Activated CD8-positive, alpha-beta T cell treated with anti-CD3 and anti-CD28 coated beads, Interleukin-2, amount 10 ng/mL, durations not matched to agents 7 days and 5 days (primary cell): ENCODE measurements around the gene CACNA1C. TPM values are rescaled to one million over a fixed set of nuclear protein-coding genes. Genes with fewer than 3 reads are reported as not detected.

Experiments used
- ATAC-seq: fragments of 150-1000 bp; cut with Tn5 transposase; one replicate; pipeline ENCODE4 v1.10.0; 2021; ENCODE audit warnings: moderate library complexity
- CTCF ChIA-PET: fragments of 350-600 bp; sonication (Branson Sonifier 250); formaldehyde crosslinking; loops from one replicate; lab custom pipeline; 2021; ENCODE audit warnings: antibody characterized with exemption; lab: Charles Lee
- POLR2A ChIA-PET: fragments of 350-600 bp; sonication (Branson Sonifier 250); formaldehyde crosslinking; loops from one replicate; lab custom pipeline; 2021; ENCODE audit warnings: antibody characterized with exemption; lab: Charles Lee
- DNase-seq: peaks from one replicate; pipeline ENCODE4 v3.0.0-alpha.2; 2020
- H3K27ac Mint-ChIP-seq: one replicate; pipeline ENCODE4 v1.8.0; 2021; ENCODE audit warnings: mild to moderate bottlenecking, mixed read lengths
- H3K27me3 Mint-ChIP-seq: one replicate; pipeline ENCODE4 v1.8.0; 2021; ENCODE audit warnings: low read depth, mixed read lengths
- H3K36me3 Mint-ChIP-seq: one replicate; pipeline ENCODE4 v1.8.0; 2021; ENCODE audit warnings: low read depth, mixed read lengths
- H3K4me1 Mint-ChIP-seq: one replicate; pipeline ENCODE4 v1.8.0; 2021; ENCODE audit warnings: low read depth, mixed read lengths
- H3K4me3 Mint-ChIP-seq: one replicate; pipeline ENCODE4 v1.8.0; 2021; ENCODE audit warnings: mild to moderate bottlenecking, mixed read lengths
- H3K9me3 Mint-ChIP-seq: one replicate; pipeline ENCODE4 v1.8.0; 2022; ENCODE audit warnings: mixed read lengths; ENCODE audit not compliant: insufficient read depth
- total RNA-seq, 2 experiments: library from RNA; stranded (reverse); gene quantifications; one replicate each; pipeline ENCODE4 v1.2.3, GENCODE V29; 2021

The CACNA1C gene
- total RNA-seq, 2 experiments from 2014 or later, result 0.08 TPM

GRCh38 chr12:2439332-2440100, 386.7 kb downstream of the CACNA1C start:
- ChIA-PET POLR2A (no interaction called here), CTCF (no interaction called here)
- H3K4me3 Mint-ChIP-seq, result no peak overlapping the region
- no peak overlapping the region for H3K27ac Mint-ChIP-seq
- DNase-seq (no peak), ATAC-seq (no peak)
- no peaks in the 10 kb centered on the region for H3K4me1 Mint-ChIP-seq
- H3K27me3 Mint-ChIP-seq, result peaks cover 2% of the 10 kb centered on the region
- H3K36me3 Mint-ChIP-seq, result no peaks in the 10 kb centered on the region
- H3K9me3 Mint-ChIP-seq, result no peaks in the 10 kb centered on the region

DNA sequence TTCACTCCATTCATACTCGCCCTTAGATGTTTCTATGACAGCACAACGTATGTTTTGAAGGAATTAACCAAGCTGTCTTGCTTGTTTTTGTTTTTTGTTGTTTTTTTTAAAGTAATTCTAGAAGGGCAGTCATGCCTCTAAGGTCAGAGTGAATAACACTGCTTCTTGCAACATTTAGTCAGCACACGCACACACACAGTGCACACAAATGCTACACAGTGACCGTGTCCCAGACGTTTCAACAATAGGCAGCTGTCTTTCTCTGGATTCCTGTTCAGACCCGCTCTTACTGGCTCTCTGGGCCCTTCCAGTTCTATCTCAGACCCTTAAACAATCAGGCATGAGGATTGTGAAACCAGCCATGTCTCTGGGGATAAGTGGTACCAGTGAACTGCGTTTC, 391.0 kb downstream of the CACNA1C start:
- ATAC-seq (no peak), DNase-seq (no peak)
- POLR2A ChIA-PET, result no interaction called here
- CTCF ChIA-PET, result no interaction called here
- Mint-ChIP-seq H3K27ac (no peak overlapping the region), H3K9me3 (no peaks in the 10 kb centered on the region), H3K36me3 (no peaks in the 10 kb centered on the region), H3K4me1 (no peaks in the 10 kb centered on the region), H3K4me3 (no peak overlapping the region), H3K27me3 (peaks cover 4% of the 10 kb centered on the region)

DNA sequence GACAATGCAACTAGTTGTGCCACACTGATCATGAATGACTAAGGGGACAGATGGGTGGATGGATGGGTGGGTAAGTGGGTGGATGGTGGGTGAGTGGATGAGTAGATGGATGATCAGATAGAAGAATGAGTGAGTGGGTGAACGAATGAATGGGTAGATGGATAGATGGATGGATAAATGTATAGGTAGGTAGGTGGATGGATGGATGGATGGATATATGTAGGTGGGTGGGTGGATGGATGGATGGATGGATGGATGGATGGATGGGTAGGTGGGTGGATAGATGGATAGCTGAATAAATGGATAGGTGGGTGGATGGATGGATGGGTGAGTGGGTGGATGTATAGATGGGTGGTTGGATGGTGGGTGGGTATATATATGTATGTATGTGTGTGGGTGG, 393.2 kb downstream of the CACNA1C start:
- ChIA-PET CTCF (no interaction called here), POLR2A (no interaction called here)
- Mint-ChIP-seq H3K36me3 (no peaks in the 10 kb centered on the region), H3K9me3 (no peaks in the 10 kb centered on the region), H3K4me3 (no peak overlapping the region), H3K27ac (no peak overlapping the region), H3K4me1 (no peaks in the 10 kb centered on the region), H3K27me3 (peaks cover 8% of the 10 kb centered on the region)
- DNase-seq (no peak), ATAC-seq (no peak)

DNA sequence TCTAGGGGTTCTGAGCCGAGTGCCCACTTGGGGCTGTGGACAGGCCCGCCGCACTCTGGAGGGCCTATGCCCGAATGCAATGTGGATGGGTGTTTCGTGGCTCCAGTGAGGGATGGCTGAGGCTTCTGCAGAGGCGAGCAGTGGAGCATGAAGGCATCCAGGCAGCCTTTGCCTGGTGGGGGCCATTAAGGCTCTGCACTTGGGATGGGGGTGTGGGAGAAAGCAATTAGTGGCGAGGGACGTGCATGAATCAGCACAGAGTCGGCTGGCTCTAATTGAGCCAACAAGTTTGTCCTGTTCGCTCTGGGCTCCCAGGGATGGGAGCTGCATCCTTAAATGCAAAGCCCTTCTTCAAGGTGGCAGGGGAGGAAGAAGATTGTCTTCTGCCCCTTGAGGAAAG, 395.1 kb downstream of the CACNA1C start:
- ATAC-seq, result no peak
- H3K27me3 Mint-ChIP-seq, result peaks cover 8% of the 10 kb centered on the region
- no peak overlapping the region for H3K27ac Mint-ChIP-seq

GRCh38 chr12:2449586-2449985, 396.8 kb downstream of the CACNA1C start:
- Mint-ChIP-seq H3K27ac (no peak overlapping the region), H3K4me1 (no peaks in the 10 kb centered on the region), H3K36me3 (no peaks in the 10 kb centered on the region), H3K27me3 (peaks cover 8% of the 10 kb centered on the region), H3K9me3 (no peaks in the 10 kb centered on the region), H3K4me3 (no peak overlapping the region)
- POLR2A ChIA-PET, result no interaction called here
- DNase-seq, result no peak
- no peak for ATAC-seq
- CTCF ChIA-PET, result no interaction called here

More for the DNA sequence above, 395.1 kb downstream of the CACNA1C start:
- CTCF ChIA-PET, result no interaction called here
- Mint-ChIP-seq H3K9me3 (no peaks in the 10 kb centered on the region), H3K4me1 (no peaks in the 10 kb centered on the region), H3K4me3 (no peak overlapping the region), H3K36me3 (no peaks in the 10 kb centered on the region)
- POLR2A ChIA-PET, result no interaction called here
- DNase-seq, result no peak

- H3K27me3 Mint-ChIP-seq, result peaks cover 4% of the 10 kb centered on the region
- no peak overlapping the region for H3K4me3 Mint-ChIP-seq
- ChIA-PET CTCF (no interaction called here), POLR2A (no interaction called here)
- H3K4me1 Mint-ChIP-seq, result no peaks in the 10 kb centered on the region
- no peak for ATAC-seq
- no peaks in the 10 kb centered on the region for H3K36me3 Mint-ChIP-seq
- H3K9me3 Mint-ChIP-seq, result no peaks in the 10 kb centered on the region
- H3K27ac Mint-ChIP-seq, result no peak overlapping the region
- no peak for DNase-seq
Observed at GRCh38 chr12:2450553-2450952, 397.8 kb downstream of the CACNA1C start.

DNA sequence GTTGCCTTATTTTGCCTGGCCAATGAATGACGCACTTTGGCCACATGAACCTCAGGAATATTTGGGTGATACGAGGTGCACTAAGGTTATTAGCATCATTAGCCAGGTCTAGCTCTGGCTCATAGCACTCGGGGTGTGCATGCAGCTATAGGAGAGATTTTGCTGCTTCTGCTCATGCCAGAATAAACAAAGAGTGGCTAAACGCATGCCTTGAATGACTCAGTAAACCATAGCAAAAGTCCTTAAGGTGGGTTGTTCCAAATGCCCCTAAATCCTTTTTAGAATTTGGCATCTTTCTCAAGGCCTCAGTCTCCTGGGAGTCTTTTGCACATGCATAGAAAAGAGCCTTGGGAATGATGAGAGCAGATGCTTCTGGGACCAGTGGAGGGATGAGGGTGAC, 398.2 kb downstream of the CACNA1C start:
- Mint-ChIP-seq H3K4me1 (no peaks in the 10 kb centered on the region), H3K9me3 (no peaks in the 10 kb centered on the region), H3K27me3 (peaks cover 4% of the 10 kb centered on the region), H3K27ac (no peak overlapping the region), H3K36me3 (no peaks in the 10 kb centered on the region), H3K4me3 (no peak overlapping the region)
- ChIA-PET POLR2A (no interaction called here), CTCF (no interaction called here)
- no peak for DNase-seq
- ATAC-seq, result no peak

- CTCF ChIA-PET, result no interaction called here
- POLR2A ChIA-PET, result no interaction called here
Observed at GRCh38 chr12:2451497-2451896, 398.7 kb downstream of the CACNA1C start.

DNA sequence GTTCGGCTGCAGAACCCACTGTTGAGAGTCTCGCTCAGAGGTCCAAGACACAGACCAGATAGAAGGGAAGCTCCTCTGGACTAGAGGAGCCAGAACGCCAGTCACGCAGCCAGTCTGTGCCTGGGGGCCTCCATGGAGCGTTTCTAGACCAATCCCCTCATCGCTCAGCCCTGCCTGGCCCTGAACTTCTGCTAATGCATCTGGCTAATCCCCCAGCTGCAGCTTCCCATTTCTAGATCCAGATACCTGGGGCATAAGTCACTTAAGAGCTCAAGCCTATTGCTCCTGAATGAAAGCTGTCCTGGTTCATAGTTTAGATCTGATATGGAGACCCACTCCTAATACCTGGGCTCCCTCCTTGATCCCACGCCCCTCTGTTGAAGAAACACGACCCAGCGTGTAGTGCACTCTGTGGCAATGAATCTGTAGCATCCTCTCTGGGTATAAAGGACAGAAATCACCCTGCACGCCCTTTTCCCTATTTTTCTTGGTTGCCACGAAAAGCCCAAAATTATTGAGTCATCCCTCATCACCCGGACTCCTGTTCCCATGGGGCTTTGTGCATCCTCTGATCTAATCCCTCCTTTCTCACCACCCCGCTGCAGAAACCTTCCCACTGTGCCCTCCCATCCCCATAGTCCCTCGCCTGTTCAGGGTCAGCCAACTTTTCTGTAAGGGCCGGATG, 400.4 kb downstream of the CACNA1C start:
- DNase-seq (no peak), ATAC-seq (no peak)
- POLR2A ChIA-PET, result no interaction called here
- H3K4me3 Mint-ChIP-seq, result no peak overlapping the region
- no peaks in the 10 kb centered on the region for H3K4me1 Mint-ChIP-seq
- H3K27ac Mint-ChIP-seq, result no peak overlapping the region
- peaks cover 4% of the 10 kb centered on the region for H3K27me3 Mint-ChIP-seq
- CTCF ChIA-PET, result no interaction called here
- no peaks in the 10 kb centered on the region for H3K36me3 Mint-ChIP-seq
- no peaks in the 10 kb centered on the region for H3K9me3 Mint-ChIP-seq

More at GRCh38 chr12:2451497-2451896, 398.7 kb downstream of the CACNA1C start:
- DNase-seq (no peak), ATAC-seq (no peak)
- Mint-ChIP-seq H3K27me3 (peaks cover 4% of the 10 kb centered on the region), H3K4me3 (no peak overlapping the region), H3K9me3 (no peaks in the 10 kb centered on the region), H3K27ac (no peak overlapping the region), H3K36me3 (no peaks in the 10 kb centered on the region), H3K4me1 (no peaks in the 10 kb centered on the region)

- Mint-ChIP-seq H3K4me1 (no peaks in the 10 kb centered on the region), H3K9me3 (no peaks in the 10 kb centered on the region), H3K4me3 (no peak overlapping the region), H3K27ac (no peak overlapping the region), H3K36me3 (no peaks in the 10 kb centered on the region), H3K27me3 (peaks cover 4% of the 10 kb centered on the region)
- CTCF ChIA-PET, result no interaction called here
- POLR2A ChIA-PET, result no interaction called here
- DNase-seq (no peak), ATAC-seq (no peak)
Observed at GRCh38 chr12:2453761-2454090, 400.9 kb downstream of the CACNA1C start.

- no peak overlapping the region for H3K4me3 Mint-ChIP-seq
- H3K27ac Mint-ChIP-seq, result no peak overlapping the region
- no peak for ATAC-seq
- CTCF ChIA-PET, result no interaction called here
- POLR2A ChIA-PET, result no interaction called here
- DNase-seq, result no peak
- H3K4me1 Mint-ChIP-seq, result no peaks in the 10 kb centered on the region
- H3K9me3 Mint-ChIP-seq, result no peaks in the 10 kb centered on the region
- no peaks in the 10 kb centered on the region for H3K36me3 Mint-ChIP-seq
- H3K27me3 Mint-ChIP-seq, result peaks cover under 1% of the 10 kb centered on the region
Observed at GRCh38 chr12:2454601-2455177, 401.9 kb downstream of the CACNA1C start.

- Mint-ChIP-seq H3K27ac (no peak overlapping the region), H3K9me3 (no peaks in the 10 kb centered on the region), H3K4me3 (no peak overlapping the region), H3K36me3 (no peaks in the 10 kb centered on the region), H3K4me1 (no peaks in the 10 kb centered on the region), H3K27me3 (no peaks in the 10 kb centered on the region)
- DNase-seq, result no peak
- ChIA-PET CTCF (no interaction called here), POLR2A (no interaction called here)
- ATAC-seq, result no peak
Observed at GRCh38 chr12:2455410-2455809, 402.6 kb downstream of the CACNA1C start.
